Cardiac muscle cell (in vitro differentiated cells and primary cell): Measurements from ENCODE around the gene HECW1. TPM values are rescaled to one million over a fixed set of nuclear protein-coding genes. Genes with fewer than 3 reads are reported as not detected.
"Not testable (repeated sequence)": the region's sequence is repeated elsewhere in the genome, so short reads cannot be mapped to it uniquely, and the experiment has no call there.

ENCODE experiments used
- DNase-seq, 2 donors: peaks; one replicate each; pipeline versions ENCODE4 v3.0.0 to v3.0.0-alpha.2; 2010 to 2017; ENCODE audit warnings: low read depth in 1 of 2, low spot score in 1 of 2
- H3K27ac ChIP-seq: fragments of 200-600 bp; sonication (generic); 2 replicates; pipeline ENCODE4 v1.5.1; 2016
- H3K27me3 ChIP-seq: fragments of 200-600 bp; sonication (generic); 2 replicates; pipeline ENCODE4 v1.6.0; 2016; ENCODE audit warnings: control low read depth
- H3K36me3 ChIP-seq: fragments of 200-600 bp; sonication (generic); 2 replicates; pipeline ENCODE4 v1.5.1; 2016; ENCODE audit warnings: control low read depth
- H3K4me1 ChIP-seq: fragments of 200-600 bp; sonication (generic); 2 replicates; pipeline ENCODE4 v1.8.1; 2017; ENCODE audit warnings: low read depth, mild to moderate bottlenecking, mixed run types
- H3K4me3 ChIP-seq: fragments of 200-600 bp; sonication (generic); 2 replicates; pipeline ENCODE4 v1.5.1; 2016; ENCODE audit warnings: mild to moderate bottlenecking
- H3K9me3 ChIP-seq: fragments of 200-600 bp; sonication (generic); 2 replicates; pipeline ENCODE4 v1.5.1; 2017; ENCODE audit warnings: low read depth, mild to moderate bottlenecking, control low read depth
- polyA plus RNA-seq: library from polyadenylated mRNA; unstranded; fragments of >200 nt; fragmentation: Nextera tagmentation; extraction: Ambion mirVana; gene quantifications from 2 replicates; pipeline ENCODE4 v1.2.1, GENCODE V29; 2016
- total RNA-seq: library from RNA; depleted of rRNA; stranded (reverse); fragments of >200 nt; gene quantifications from 2 replicates; pipeline ENCODE4 v1.2.3, GENCODE V29; 2016
- TF ChIP-seq, protein P1 (sequence below): IDR thresholded peaks from 2 replicates; pipeline ENCODE4 v1.5.1; 2012; ENCODE audit warnings: low read depth, mild to moderate bottlenecking, low read length

HECW1 gene
- total and polyA plus RNA-seq, 2 experiments from 2014 or later, result 0.06 to 0.13 TPM

DNA sequence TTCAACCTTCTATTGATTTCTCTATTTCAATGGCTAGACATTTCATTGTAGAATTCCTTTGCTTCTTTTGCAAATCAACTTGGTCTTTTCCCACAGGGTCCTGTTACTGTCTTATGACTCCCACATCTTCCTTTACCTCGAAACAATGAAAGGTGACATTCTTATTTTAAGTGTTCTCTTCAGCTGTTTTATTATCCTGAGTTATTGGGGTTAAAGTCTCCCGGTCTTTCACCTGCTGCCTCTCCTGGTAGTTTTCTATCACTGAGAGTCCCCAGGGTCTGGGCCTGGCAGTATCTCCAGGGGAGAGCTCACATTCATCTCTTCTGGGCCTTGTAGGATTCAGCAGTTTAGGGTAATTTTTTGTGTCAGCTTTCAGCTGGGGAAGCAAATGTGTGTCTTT, 95.8 kb downstream of the HECW1 start:
- H3K4me3 ChIP-seq, result no peak overlapping the region
- H3K27me3 ChIP-seq, result no peaks in the 10 kb centered on the region
- no peak overlapping the region for H3K27ac ChIP-seq
- H3K36me3 ChIP-seq, result no peaks in the 10 kb centered on the region
- no peak for DNase-seq
- H3K4me1 ChIP-seq, result no peaks in the 10 kb centered on the region
- TF ChIP-seq, protein P1, sequence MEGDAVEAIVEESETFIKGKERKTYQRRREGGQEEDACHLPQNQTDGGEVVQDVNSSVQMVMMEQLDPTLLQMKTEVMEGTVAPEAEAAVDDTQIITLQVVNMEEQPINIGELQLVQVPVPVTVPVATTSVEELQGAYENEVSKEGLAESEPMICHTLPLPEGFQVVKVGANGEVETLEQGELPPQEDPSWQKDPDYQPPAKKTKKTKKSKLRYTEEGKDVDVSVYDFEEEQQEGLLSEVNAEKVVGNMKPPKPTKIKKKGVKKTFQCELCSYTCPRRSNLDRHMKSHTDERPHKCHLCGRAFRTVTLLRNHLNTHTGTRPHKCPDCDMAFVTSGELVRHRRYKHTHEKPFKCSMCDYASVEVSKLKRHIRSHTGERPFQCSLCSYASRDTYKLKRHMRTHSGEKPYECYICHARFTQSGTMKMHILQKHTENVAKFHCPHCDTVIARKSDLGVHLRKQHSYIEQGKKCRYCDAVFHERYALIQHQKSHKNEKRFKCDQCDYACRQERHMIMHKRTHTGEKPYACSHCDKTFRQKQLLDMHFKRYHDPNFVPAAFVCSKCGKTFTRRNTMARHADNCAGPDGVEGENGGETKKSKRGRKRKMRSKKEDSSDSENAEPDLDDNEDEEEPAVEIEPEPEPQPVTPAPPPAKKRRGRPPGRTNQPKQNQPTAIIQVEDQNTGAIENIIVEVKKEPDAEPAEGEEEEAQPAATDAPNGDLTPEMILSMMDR, result no peak
- H3K9me3 ChIP-seq, result no peaks in the 10 kb centered on the region

DNA sequence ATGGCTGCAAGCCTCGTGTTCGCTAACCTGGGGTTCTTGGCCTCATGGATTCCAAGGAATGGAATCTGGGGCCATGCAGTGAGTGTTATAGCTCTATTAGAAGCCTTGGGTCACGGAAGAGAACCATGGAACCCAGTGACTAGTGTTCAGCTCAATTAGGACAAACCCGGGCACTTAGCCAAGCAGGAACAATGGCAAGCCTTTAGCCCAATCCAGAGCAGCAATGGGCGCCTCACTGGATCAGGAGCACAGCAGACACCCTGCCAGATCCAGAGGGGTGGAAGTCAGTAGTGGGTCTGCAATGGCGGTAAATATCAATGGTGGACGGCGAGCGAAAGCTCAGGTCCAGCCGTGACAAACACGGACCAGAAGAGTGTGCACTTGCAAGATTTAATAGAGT, 98.1 kb downstream of the HECW1 start:
- H3K27ac ChIP-seq, H3K36me3 ChIP-seq, H3K4me1 ChIP-seq, H3K4me3 ChIP-seq, DNase-seq, H3K9me3 ChIP-seq, H3K27me3 ChIP-seq: not testable (repeated sequence)

DNA sequence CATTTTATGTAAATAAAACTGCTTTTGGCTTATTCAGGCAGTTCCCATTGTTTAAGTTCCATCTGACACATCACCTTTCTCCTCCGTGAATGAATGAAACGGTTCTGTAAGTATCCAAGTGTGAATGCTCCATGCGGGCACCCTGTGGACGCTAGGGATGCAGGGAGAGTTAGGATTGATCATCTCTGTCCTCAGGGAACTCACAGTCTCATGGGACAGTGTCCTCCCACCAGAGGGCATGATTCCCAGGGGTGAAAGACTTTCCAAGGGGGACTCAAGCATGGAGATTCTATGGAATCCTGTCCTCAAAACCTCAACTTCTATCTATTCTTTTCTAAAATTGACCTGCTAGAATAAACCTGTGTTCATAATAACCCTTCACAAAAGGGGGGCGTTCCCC, 98.8 kb downstream of the HECW1 start:
- H3K27ac ChIP-seq, result no peak overlapping the region
- TF ChIP-seq, protein P1, result no peak
- peak in 1 of 2 donors; percentile 13 for DNase-seq
- no peaks in the 10 kb centered on the region for H3K9me3 ChIP-seq
- no peaks in the 10 kb centered on the region for H3K27me3 ChIP-seq
- no peak overlapping the region for H3K4me3 ChIP-seq
- H3K36me3 ChIP-seq, result no peaks in the 10 kb centered on the region
- no peaks in the 10 kb centered on the region for H3K4me1 ChIP-seq

DNA sequence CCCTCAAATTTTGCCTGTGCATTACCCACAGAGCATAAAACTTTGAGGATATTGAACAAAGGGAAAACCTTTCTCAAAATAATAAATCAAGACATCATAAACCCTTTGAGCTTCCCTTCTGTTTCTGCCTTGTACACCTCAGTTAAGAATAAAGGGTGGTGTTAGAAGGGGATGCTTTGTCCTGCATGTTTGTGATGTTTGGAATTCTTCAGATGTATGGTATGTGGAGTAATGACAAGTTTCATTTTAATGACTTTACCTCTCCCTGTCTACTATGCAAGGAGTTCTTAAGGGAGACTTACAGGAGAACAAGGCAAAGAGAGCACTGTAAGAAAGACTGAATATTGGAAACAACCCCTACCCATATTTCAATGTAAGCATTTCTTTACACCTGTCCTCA, 99.2 kb downstream of the HECW1 start:
- H3K27me3 ChIP-seq, result no peaks in the 10 kb centered on the region
- DNase-seq, result no peak
- H3K36me3 ChIP-seq, result no peaks in the 10 kb centered on the region
- H3K9me3 ChIP-seq, result no peaks in the 10 kb centered on the region
- TF ChIP-seq, protein P1, result no peak
- H3K27ac ChIP-seq, result no peak overlapping the region
- no peak overlapping the region for H3K4me3 ChIP-seq
- H3K4me1 ChIP-seq, result no peaks in the 10 kb centered on the region

DNA sequence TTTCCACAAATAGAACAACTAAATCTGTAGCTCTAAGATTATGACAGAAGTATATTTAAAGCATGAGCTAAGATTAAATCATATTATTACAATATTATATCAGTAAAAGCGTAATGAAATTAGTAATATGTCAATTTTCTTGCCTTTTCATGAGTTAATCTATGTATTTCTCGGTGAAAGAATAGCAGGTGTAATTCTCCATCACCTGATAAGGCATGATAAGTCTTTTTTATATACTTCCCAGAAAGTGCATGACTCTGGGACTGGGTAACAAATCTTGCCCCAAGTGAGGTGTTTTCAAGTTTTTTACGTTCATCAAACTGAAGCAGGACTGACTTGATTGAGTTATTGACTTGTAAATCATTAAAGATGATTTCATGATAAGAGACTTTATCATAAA, 100.5 kb downstream of the HECW1 start:
- TF ChIP-seq, protein P1, result no peak
- Histone ChIP-seq H3K9me3 (no peaks in the 10 kb centered on the region), H3K4me1 (no peaks in the 10 kb centered on the region), H3K27me3 (no peaks in the 10 kb centered on the region), H3K27ac (no peak overlapping the region), H3K4me3 (no peak overlapping the region), H3K36me3 (no peaks in the 10 kb centered on the region)
- no peak for DNase-seq

DNA sequence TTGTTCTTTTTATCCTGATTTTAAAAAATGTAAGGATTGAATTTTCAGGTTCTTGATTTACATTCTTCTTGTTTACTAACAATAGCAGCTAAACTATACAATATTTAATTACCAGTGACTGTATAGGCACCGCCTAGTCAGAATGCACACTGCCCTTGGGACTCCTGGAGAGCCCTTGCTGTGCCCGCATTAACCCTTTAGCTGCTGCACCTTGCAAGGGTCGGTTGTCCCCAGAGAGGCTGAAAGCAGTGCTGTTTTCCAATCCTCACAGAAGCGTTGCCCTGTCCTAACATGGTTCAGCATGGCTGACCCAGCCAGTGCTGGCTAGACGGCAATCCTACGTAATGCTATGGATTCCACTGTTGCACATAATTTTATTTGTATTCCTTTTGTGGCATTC, 102.6 kb downstream of the HECW1 start:
- Histone ChIP-seq H3K27ac (no peak overlapping the region), H3K27me3 (no peaks in the 10 kb centered on the region), H3K36me3 (no peaks in the 10 kb centered on the region), H3K4me1 (no peaks in the 10 kb centered on the region), H3K4me3 (no peak overlapping the region), H3K9me3 (no peaks in the 10 kb centered on the region)
- TF ChIP-seq, protein P1, result no peak
- DNase-seq, result no peak
